Esophagus muscularis mucosa (tissue), 3 donors: ENCODE data around the gene PLXNA4.

Experiments used
- POLR2A ChIP-seq: fragments of 450-650 bp; IDR thresholded peaks from one replicate; pipeline ENCODE4 v1.6.1; 2017; ENCODE audit warnings: antibody characterized with exemption, moderate library complexity, mild to moderate bottlenecking, low read depth
- TF ChIP-seq, protein P1 (sequence below), 3 experiments: fragments of 200-600 bp in 2 of 3; fragments of 450-650 bp in 1 of 3; sonication (generic) in 2 of 3; IDR thresholded peaks; one replicate each; pipeline ENCODE4 v1.5.1; 2017 to 2019; ENCODE audit warnings: antibody characterized with exemption in 3 of 3, mild to moderate bottlenecking in 2 of 3, moderate library complexity in 1 of 3

- TF ChIP-seq, protein P1, sequence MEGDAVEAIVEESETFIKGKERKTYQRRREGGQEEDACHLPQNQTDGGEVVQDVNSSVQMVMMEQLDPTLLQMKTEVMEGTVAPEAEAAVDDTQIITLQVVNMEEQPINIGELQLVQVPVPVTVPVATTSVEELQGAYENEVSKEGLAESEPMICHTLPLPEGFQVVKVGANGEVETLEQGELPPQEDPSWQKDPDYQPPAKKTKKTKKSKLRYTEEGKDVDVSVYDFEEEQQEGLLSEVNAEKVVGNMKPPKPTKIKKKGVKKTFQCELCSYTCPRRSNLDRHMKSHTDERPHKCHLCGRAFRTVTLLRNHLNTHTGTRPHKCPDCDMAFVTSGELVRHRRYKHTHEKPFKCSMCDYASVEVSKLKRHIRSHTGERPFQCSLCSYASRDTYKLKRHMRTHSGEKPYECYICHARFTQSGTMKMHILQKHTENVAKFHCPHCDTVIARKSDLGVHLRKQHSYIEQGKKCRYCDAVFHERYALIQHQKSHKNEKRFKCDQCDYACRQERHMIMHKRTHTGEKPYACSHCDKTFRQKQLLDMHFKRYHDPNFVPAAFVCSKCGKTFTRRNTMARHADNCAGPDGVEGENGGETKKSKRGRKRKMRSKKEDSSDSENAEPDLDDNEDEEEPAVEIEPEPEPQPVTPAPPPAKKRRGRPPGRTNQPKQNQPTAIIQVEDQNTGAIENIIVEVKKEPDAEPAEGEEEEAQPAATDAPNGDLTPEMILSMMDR (IDR thresholded peaks at IDR 0.05): no peak
- no peak for TF ChIP-seq POLR2A
Measured at GRCh38 chr7:132181946-132182685, 394.2 kb downstream of the PLXNA4 start.
